HG03159 (cell line): ENCODE results near the gene ANKRD13C.

Experiments used
- ATAC-seq: cut with Tn5 transposase; IDR thresholded peaks from one replicate; pipeline ENCODE4 v1.9.1; 2021; ENCODE audit warnings: mild to moderate bottlenecking, moderate library complexity; ENCODE audit not compliant: unreplicated experiment

ANKRD13C gene

DNA sequence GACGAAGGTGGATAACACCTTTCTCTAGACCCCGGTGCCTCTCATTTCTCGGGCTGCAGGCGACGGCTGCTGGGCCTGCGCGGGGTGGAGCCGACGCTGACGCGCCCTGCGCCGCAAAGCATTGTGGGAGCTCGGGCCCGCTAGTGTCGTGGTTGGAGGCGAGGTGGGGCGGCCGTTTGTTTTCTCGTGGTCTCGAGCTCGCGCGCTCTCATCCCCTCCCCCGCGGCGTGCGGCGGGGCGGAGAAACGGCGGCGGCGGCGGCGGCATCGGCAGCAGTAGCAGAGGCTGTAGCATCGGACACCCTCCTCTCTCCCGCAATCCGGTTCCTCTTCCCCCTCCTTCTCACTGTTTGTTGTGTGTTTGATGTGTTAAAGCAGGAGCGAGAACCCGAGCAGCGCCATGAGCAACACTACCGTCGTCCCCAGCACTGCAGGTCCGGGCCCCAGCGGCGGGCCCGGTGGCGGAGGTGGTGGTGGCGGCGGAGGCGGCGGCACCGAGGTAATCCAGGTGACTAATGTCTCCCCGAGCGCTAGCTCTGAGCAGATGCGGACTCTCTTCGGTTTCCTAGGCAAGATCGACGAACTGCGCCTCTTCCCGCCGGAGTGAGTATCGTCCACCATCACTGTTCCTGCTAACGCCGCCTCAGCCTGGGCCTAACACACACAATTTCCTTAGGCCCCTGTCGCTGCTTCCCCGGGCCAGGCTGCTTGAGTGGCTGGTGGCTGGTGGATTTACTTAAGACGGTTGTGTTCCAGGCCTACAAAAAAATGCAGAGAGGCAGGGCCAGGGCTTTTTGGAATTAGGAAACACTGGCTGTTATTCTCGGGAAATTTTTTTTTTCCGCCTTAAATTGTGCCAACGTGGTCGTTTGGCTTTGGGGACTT is 133.0 kb downstream of the ANKRD13C start, which contains the start of gene SRSF11:
SRSF11 (plus strand) TSS at position 143 of the 884 bp plus-strand sequence; CDS start at position 400, 257 bp downstream.
- peak; percentile 93 for ATAC-seq

DNA sequence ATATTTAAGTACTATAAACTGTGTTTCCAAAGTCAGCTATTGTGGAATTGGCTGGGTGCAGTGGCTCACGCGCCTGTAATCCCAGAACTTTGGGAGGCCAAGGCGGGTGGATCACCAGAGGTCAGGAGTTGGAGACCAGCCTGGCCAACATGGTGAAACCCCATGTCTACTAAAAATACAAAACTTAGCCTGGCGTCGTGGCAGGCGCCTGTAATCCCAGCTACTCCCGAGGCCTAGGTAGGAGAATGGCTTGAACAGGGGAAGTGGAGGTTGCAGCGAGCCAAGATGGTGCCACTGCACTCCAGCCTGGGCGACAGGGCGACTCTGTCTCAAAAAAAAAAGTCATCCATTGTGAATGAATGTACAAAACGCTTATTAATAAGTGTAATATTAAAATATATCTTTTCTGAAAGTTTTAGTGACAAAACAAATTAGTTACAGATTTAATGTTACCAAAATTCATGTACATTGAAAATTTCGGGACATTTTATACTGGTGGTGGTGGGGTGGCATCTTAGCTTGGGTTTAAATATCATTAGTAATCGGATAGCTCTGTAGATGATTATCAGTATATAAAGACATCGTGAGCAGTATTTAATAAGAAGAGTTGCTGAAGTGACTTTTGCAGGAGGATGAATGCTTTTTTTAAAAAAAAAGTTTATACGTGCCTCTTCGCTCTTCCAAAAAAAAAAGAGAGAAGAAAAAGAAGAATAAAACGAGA is 133.8 kb downstream of the ANKRD13C start:
- ATAC-seq = peak; percentile 8

DNA sequence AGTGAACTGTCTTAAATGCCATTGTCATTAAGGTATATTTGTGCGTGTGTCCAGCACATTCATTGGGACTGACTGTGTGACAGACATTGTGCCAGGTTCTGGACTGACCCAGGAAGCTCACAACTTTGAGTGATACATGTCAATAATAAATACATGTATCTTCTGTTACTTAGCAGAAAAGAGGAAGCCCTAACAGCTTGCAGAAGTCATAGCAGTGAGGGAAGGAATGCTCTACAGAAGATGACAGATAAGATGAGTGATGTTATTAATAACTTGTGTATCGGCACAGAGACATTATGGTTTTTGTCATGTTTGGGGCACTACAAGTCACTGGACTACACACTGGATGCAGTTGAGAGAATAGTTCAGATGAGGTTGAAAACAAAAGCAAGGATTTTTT is 134.5 kb downstream of the ANKRD13C start:
- ATAC-seq = no peak

DNA sequence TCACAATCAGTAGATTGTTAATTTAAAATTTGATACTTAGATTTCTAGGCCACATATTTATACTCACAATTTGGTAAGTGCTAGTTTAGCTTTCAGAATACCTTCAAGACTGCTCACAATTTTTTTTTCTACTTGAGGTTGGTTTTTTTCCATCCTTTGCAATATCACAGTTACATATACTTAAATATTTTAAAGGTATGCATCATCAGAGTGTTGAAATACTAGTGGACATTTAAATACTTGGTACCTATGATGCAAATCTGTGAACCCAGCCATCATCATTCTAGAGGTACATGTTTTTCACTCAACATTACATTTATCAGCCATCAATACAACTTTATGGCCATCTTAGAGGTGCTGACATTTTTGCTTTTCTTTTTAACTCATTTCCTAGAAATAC is 143.0 kb downstream of the ANKRD13C start:
- ATAC-seq = no peak

- no peak for ATAC-seq
These were observed 143.7 kb downstream of the ANKRD13C start for GRCh38 chr1:70210820-70211219.
